ENCODE data around the gene LARP4B.

The LARP4B gene

DNA sequence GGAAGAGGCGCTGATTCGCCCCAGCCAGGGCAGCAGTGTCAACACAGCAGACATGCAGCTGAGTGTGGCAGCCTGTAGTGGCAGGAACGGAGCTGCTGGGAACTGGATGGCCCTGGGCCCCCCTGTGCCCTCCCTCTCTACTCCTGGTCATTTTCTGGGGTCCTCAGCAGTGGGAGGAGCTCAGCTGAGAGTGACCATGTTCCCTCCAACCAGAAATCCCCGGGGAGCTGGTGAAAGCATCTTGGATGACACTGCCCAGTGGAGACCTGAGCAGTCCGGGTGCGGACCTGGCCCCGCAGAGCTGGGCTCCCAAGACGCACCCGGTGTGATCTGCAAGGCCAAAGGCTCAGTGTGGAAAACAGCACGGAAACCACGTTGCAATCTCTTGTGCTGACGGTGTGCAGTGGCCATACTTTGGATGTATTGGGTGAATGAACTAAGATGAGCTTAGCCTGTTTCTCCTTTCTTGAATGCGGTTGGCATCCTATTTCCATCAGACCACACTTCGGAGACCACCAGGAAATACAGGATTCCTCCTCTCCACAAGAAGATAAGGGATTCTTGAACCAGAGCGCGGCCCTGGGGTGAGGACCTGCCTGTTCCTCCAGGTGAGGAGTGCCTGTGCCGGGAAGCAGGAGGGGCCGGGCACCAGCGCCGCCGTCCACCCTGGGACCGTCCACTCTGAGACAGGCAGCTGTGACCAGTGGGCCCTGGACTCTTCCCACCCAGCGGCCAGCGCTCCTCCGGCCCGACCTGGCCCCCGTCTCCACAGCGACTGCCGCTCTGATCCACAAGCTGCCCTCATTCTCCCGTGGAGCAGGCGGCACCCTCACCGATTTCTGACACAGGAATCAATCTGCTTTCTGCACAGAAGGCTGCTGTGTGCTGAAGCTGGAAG, 148.5 kb downstream of the LARP4B start:
- H3K27me3 ChIP-seq (ENCODE audit: insufficient read depth, low read length): peaks cover 19% of the 10 kb centered on the region
- H3K9me3 ChIP-seq (ENCODE audit: insufficient read depth, low read depth, low read length): no peaks in the 10 kb centered on the region
- H3K36me3 ChIP-seq (ENCODE audit: insufficient read depth, low read length): no peaks in the 10 kb centered on the region
- no peak overlapping the region for H3K9ac ChIP-seq (ENCODE audit: low read depth, low read length)
- no peak overlapping the region for H3K27ac ChIP-seq (ENCODE audit: low read depth, low read length)
- H3K4me1 ChIP-seq (ENCODE audit: insufficient read depth, low read length): no peaks in the 10 kb centered on the region
- H3K4me3 ChIP-seq (ENCODE audit: low read length): no peak overlapping the region
- 91% methylated on average over 32 of the region's 32 CpGs for WGBS

DNA sequence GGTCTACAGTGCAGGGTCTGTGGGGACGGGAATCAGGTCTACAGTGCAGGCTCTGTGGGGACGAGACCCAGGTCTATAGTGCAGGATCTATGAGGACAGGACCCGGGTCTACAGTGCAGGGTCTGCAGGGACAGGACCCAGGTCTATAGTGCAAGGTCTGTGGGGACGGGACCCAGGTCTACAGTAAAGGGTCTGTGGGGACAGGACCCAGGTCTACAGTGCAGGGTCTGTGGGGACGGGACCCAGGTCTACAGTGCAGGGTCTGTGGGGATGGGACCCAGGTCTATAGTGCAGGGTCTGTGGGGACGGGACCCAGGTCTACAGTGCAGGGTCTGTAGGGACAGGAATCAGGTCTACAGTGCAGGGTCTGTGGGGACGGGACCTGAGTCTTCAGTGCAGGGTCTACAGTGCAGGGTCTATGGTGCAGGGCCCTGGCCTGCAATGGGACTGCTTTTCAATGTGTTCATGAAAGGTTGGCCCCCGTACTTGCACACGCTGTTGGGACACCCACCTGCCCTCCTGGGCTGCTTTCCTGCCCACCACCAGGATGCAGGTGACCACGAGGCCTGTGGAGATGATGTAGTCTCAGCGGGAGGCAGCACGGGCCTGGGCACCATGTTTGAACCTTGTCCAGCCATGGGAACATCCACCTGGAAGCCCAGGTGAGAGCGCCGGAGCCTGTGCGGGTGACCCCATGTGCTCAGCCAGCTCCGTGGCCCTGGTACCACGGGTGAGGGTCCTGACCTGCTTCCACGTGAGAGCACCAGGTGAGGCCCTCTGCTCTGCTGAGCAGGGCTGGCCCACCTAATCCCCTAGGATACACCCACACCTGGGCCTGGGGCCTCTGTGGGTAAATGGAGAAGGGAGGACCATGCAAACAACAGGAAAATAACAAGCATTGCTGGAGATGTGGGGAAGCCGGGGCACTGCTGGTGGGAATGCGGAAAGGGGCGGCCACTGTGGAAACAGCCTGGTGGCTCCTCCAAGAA, 150.7 kb downstream of the LARP4B start:
- H3K36me3 ChIP-seq (ENCODE audit: insufficient read depth, low read length): no peaks in the 10 kb centered on the region
- no peak overlapping the region for H3K4me3 ChIP-seq (ENCODE audit: low read length)
- H3K9me3 ChIP-seq (ENCODE audit: insufficient read depth, low read depth, low read length): no peaks in the 10 kb centered on the region
- no peak overlapping the region for H3K9ac ChIP-seq (ENCODE audit: low read depth, low read length)
- H3K27ac ChIP-seq (ENCODE audit: low read depth, low read length): no peak overlapping the region
- H3K27me3 ChIP-seq (ENCODE audit: insufficient read depth, low read length): peaks cover 16% of the 10 kb centered on the region
- no peaks in the 10 kb centered on the region for H3K4me1 ChIP-seq (ENCODE audit: insufficient read depth, low read length)
- WGBS: 94% methylated on average over 21 of the region's 21 CpGs

DNA sequence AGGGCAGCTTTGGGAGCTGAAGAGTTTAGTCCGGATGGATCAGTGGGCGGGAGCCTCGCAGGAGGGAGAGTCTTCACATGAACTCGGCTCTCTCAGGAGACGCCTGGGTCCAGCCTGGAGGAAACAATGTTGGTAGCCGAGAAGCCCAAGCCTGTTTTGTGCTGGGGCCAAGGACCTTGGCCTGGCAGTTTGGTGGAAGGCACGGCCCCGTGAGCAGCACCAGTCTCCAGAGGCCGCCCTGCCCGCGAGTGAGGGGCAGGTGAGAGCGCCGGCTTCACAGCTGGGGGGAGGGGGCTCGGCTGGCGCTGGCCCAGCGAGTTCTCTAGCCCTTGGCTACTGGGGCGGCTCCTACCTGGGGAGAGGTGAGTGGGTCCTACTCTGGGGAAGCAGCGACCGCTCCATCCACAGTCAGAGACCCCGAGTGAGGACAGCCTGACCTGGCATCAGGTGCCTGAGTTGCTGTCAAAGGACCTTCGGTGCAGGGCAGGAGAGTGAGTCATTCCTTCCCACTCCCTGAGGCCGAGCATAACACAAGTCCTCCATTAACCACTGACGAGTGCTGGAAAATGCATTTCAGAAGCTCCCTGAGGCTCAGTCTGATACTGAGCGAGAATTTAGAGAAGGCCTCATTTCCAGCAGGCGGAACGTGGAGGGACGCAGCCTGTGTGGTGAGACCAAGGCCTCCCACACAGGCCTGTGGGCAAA, 152.7 kb downstream of the LARP4B start:
- WGBS: 73% methylated on average over 27 of the region's 27 CpGs
- no peak overlapping the region for H3K4me3 ChIP-seq (ENCODE audit: low read length)
- H3K27me3 ChIP-seq (ENCODE audit: insufficient read depth, low read length): no peaks in the 10 kb centered on the region; the same call in 1 of the 2 replicates

DNA sequence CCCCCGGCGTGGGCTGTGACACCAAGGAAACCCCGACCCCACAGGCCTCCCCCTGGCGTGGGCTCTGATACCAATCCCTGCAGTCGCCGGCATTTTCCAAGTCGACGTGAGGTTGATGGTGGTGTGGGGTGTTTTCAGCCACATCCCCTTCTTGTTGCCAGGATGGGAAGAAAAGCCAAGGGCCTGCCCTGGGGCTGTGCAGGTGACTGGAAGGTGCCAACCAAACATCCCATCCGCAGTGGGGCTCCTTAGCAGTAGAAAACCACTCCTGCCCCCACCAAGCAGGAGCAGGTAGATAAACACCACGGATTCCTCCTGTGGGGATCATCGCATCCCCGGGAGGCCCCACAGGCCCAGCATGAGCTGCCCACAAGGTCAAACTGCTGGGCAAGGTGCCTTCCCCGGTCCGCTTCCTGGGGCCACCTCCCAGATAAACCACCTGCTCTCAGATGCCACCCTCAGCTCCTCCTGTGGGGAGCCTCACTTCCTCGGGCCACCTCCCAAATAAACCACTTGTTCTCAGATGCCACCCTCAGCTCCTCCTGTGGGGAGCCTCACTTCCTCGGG, 153.5 kb downstream of the LARP4B start:
- Histone ChIP-seq H3K9ac (ENCODE audit: low read depth, low read length) (no peak overlapping the region), H3K4me1 (ENCODE audit: insufficient read depth, low read length) (no peaks in the 10 kb centered on the region), H3K9me3 (ENCODE audit: insufficient read depth, low read depth, low read length) (no peaks in the 10 kb centered on the region), H3K4me3 (ENCODE audit: low read length) (no peak overlapping the region), H3K27me3 (ENCODE audit: insufficient read depth, low read length) (no peaks in the 10 kb centered on the region; the same call in 1 of the 2 replicates), H3K36me3 (ENCODE audit: insufficient read depth, low read length) (no peaks in the 10 kb centered on the region), H3K27ac (ENCODE audit: low read depth, low read length) (no peak overlapping the region)
- WGBS: 90% methylated on average over 16 of the region's 16 CpGs

More for the DNA sequence above, 152.7 kb downstream of the LARP4B start:
- Histone ChIP-seq H3K9ac (ENCODE audit: low read depth, low read length) (no peak overlapping the region), H3K36me3 (ENCODE audit: insufficient read depth, low read length) (no peaks in the 10 kb centered on the region), H3K9me3 (ENCODE audit: insufficient read depth, low read depth, low read length) (no peaks in the 10 kb centered on the region), H3K4me1 (ENCODE audit: insufficient read depth, low read length) (no peaks in the 10 kb centered on the region), H3K27ac (ENCODE audit: low read depth, low read length) (no peak overlapping the region)

- no peaks in the 10 kb centered on the region for H3K9me3 ChIP-seq (ENCODE audit: insufficient read depth, low read depth, low read length)
- H3K4me3 ChIP-seq (ENCODE audit: low read length): no peak overlapping the region
- WGBS: 94% methylated on average over 17 of the region's 17 CpGs
- H3K9ac ChIP-seq (ENCODE audit: low read depth, low read length): no peak overlapping the region
- no peaks in the 10 kb centered on the region for H3K36me3 ChIP-seq (ENCODE audit: insufficient read depth, low read length)
- H3K27ac ChIP-seq (ENCODE audit: low read depth, low read length): no peak overlapping the region
- no peaks in the 10 kb centered on the region for H3K27me3 ChIP-seq (ENCODE audit: insufficient read depth, low read length)
- no peaks in the 10 kb centered on the region for H3K4me1 ChIP-seq (ENCODE audit: insufficient read depth, low read length)
These were observed 154.7 kb downstream of the LARP4B start for GRCh38 chr10:776772-777171.

DNA sequence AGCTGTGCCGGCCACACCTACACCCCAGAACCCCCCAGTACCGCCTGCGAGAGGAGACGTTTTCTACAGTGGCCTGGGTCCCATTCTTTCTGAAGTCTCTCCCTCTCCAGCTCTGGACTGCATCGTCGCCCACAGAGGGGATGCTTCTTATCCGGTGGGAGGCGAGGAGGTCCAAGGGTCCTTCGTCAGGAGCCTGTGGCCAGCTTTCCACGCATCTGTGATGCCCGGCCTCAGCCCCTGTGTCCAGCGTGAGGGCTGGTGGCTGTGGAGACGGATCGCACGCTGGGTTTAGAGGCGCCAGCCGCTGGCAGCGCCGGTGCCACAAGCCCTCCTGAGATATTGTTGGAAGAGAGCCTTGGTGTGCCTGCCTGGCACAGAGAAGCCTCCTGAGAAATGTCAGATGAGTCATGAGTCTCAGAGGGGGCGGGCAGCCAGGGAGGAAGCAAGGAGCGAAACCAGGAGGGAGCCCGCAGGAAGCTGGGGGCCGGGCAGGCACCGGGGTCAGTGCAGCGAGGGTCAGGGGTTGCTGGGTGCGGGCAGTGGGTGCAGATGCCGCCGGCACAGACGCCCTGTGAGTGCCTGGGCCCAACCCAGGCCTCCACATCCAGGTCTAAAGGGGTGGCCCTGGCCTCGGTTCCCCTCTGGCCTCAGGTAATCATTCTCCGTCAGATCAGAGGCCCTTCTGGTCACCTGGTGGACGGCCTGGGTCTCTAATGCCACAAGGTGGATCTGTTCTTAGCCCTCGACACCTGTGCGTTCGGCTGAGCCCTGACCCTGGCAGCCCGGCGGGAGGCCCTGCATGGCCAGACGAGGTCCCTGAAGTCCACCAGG, 156.0 kb downstream of the LARP4B start:
- no peak overlapping the region for H3K27ac ChIP-seq (ENCODE audit: low read depth, low read length)
- no peaks in the 10 kb centered on the region for H3K9me3 ChIP-seq (ENCODE audit: insufficient read depth, low read depth, low read length)
- H3K4me3 ChIP-seq (ENCODE audit: low read length): no peak overlapping the region
- whole genome bisulfite sequencing: 91% methylated on average over 38 of the region's 38 CpGs
- H3K9ac ChIP-seq (ENCODE audit: low read depth, low read length): no peak overlapping the region
- H3K27me3 ChIP-seq (ENCODE audit: insufficient read depth, low read length): no peaks in the 10 kb centered on the region
- no peaks in the 10 kb centered on the region for H3K36me3 ChIP-seq (ENCODE audit: insufficient read depth, low read length)
- H3K4me1 ChIP-seq (ENCODE audit: insufficient read depth, low read length): no peaks in the 10 kb centered on the region

- Histone ChIP-seq H3K4me1 (ENCODE audit: insufficient read depth, low read length) (no peaks in the 10 kb centered on the region), H3K9me3 (ENCODE audit: insufficient read depth, low read depth, low read length) (no peaks in the 10 kb centered on the region), H3K27me3 (ENCODE audit: insufficient read depth, low read length) (no peaks in the 10 kb centered on the region), H3K27ac (ENCODE audit: low read depth, low read length) (no peak overlapping the region), H3K36me3 (ENCODE audit: insufficient read depth, low read length) (no peaks in the 10 kb centered on the region), H3K9ac (ENCODE audit: low read depth, low read length) (no peak overlapping the region), H3K4me3 (ENCODE audit: low read length) (no peak overlapping the region)
- WGBS: 91% methylated on average over 23 of the region's 23 CpGs
These were observed 156.8 kb downstream of the LARP4B start for GRCh38 chr10:774661-775244.

DNA sequence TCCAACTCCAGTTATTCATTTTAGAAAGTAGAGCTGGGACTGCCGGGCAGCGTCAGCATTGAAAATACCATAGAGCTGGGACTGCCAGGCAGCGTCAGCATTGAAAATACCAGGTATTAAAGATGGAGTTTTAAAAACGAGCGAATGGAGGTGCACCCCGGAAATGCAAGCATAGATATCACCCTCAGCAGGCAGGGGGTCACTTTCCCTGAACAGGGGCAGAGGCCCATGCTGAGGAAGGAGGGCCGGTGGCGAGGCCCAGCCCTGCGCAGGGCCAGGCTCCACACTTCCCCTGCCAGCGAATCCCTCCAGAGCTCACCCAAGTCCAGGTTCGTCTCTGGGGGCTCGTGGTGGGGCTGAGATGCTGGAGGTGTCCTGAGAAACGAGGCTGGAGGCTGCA, 157.3 kb downstream of the LARP4B start:
- H3K36me3 ChIP-seq (ENCODE audit: insufficient read depth, low read length): no peaks in the 10 kb centered on the region
- 89% methylated on average over 13 of the region's 13 CpGs for WGBS
- H3K27me3 ChIP-seq (ENCODE audit: insufficient read depth, low read length): no peaks in the 10 kb centered on the region
- H3K4me1 ChIP-seq (ENCODE audit: insufficient read depth, low read length): no peaks in the 10 kb centered on the region
- H3K9ac ChIP-seq (ENCODE audit: low read depth, low read length): no peak overlapping the region
- H3K27ac ChIP-seq (ENCODE audit: low read depth, low read length): no peak overlapping the region
- no peak overlapping the region for H3K4me3 ChIP-seq (ENCODE audit: low read length)
- 0 out of 2 replicates have a peak, but pooled peaks cover under 1% of the 10 kb centered on the region for H3K9me3 ChIP-seq (ENCODE audit: insufficient read depth, low read depth, low read length)

DNA sequence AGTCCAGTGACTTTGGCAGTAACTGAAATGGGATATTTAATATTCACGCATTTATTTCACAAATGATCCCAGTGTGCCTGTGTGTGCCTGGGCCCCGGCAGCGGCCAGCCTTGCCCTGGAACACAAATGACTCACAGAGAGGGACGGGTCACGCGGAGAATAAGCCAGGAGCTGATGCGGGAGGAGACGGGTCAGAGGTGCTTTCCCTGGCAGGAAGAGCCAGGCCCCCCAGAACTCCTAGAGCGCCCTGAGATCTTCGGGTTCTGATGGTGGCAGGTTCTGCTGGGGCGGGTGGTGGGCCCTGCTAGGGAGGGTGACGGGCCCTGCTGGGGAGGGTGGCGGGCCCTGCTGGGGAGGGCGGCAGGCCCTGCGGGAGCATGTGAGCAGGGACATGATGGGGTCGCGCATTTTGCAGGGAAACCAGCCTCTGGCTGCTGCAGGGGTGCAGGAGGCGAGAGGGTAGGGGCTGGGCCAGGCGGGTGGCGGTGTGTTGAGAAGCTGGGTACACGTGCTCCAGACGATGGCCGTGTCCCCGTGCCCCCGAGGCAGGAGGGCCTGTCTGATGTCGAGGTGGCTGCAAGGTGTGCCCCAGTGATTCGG, 157.8 kb downstream of the LARP4B start:
- 95% methylated on average over 27 of the region's 27 CpGs for WGBS

More for the DNA sequence above, 157.8 kb downstream of the LARP4B start:
- Histone ChIP-seq H3K9ac (ENCODE audit: low read depth, low read length) (no peak overlapping the region), H3K4me3 (ENCODE audit: low read length) (no peak overlapping the region), H3K4me1 (ENCODE audit: insufficient read depth, low read length) (no peaks in the 10 kb centered on the region), H3K9me3 (ENCODE audit: insufficient read depth, low read depth, low read length) (0 out of 2 replicates have a peak, but pooled peaks cover 6% of the 10 kb centered on the region), H3K27me3 (ENCODE audit: insufficient read depth, low read length) (no peaks in the 10 kb centered on the region), H3K36me3 (ENCODE audit: insufficient read depth, low read length) (no peaks in the 10 kb centered on the region), H3K27ac (ENCODE audit: low read depth, low read length) (no peak overlapping the region)
